Measurements from ENCODE around the gene MCCD1.

The MCCD1 gene

GRCh38 chr6:31541658-31542521, 13.1 kb downstream of the MCCD1 start, which contains the start of gene DDX39B:
Gene DDX39B (minus strand): TSS chr6:31542003. CDS start chr6:31540532, 1,471 bp downstream.
- TF ChIP-seq EZH2phosphoT487 (IDR thresholded peaks at IDR 0.05; ENCODE audit: borderline replicate concordance, low read length) (no peak), CTCF (IDR thresholded peaks at IDR 0.05; ENCODE audit: low read depth, low read length, poor library complexity, severe bottlenecking) (peak; percentile 16)
- Histone ChIP-seq H3K4me2 (ENCODE audit: low read length) (peak within 1 kb of the TSS; percentile 70), H3K9me3 (ENCODE audit: control insufficient read depth, insufficient read depth, low read length) (no peaks in the 10 kb centered on the region), H3K36me3 (ENCODE audit: control insufficient read depth, low read length) (peaks cover 61% of the 10 kb centered on the region), H3F3A (ENCODE audit: control insufficient read depth, insufficient read depth) (peaks cover 20% of the 10 kb centered on the region), H4K20me1 (ENCODE audit: control insufficient read depth, insufficient read depth, low read depth, low read length) (peaks cover 28% of the 10 kb centered on the region), H3K27me3 (ENCODE audit: control insufficient read depth, low read length) (no peaks in the 10 kb centered on the region), H3K9me2 (replicated peaks; ENCODE audit: control insufficient read depth, low read length) (no peaks in the 10 kb centered on the region), H3K79me2 (ENCODE audit: control insufficient read depth, low read length) (peaks cover 68% of the 10 kb centered on the region), H3K4me1 (ENCODE audit: control insufficient read depth, low read length) (peaks cover 54% of the 10 kb centered on the region), H3K4me3 (ENCODE audit: low read length) (peak within 1 kb of the TSS; percentile 98), H3K27ac (ENCODE audit: low read depth, low read length) (peak within 1 kb of the TSS; percentile 88)

- no peak overlapping the region for H3K27ac ChIP-seq (ENCODE audit: low read depth, low read length)
- peaks cover 25% of the 10 kb centered on the region for H3F3A ChIP-seq (ENCODE audit: control insufficient read depth, insufficient read depth)
- H4K20me1 ChIP-seq (ENCODE audit: control insufficient read depth, insufficient read depth, low read depth, low read length): peaks cover 24% of the 10 kb centered on the region
- H3K4me2 ChIP-seq (ENCODE audit: low read length): peak overlapping the region; percentile 70; the same call in 1 of the 2 replicates
- H3K9me2 ChIP-seq (replicated peaks; ENCODE audit: control insufficient read depth, low read length): no peaks in the 10 kb centered on the region
- H3K9me3 ChIP-seq (ENCODE audit: control insufficient read depth, insufficient read depth, low read length): no peaks in the 10 kb centered on the region
- peaks cover 61% of the 10 kb centered on the region for H3K79me2 ChIP-seq (ENCODE audit: control insufficient read depth, low read length)
- peaks cover 48% of the 10 kb centered on the region for H3K36me3 ChIP-seq (ENCODE audit: control insufficient read depth, low read length)
- peaks cover 62% of the 10 kb centered on the region for H3K4me1 ChIP-seq (ENCODE audit: control insufficient read depth, low read length)
- H3K4me3 ChIP-seq (ENCODE audit: low read length): peak overlapping the region; percentile 98; the same call in 1 of the 2 replicates
- H3K27me3 ChIP-seq (ENCODE audit: control insufficient read depth, low read length): no peaks in the 10 kb centered on the region
- TF ChIP-seq EZH2phosphoT487 (IDR thresholded peaks at IDR 0.05; ENCODE audit: borderline replicate concordance, low read length) (no peak), CTCF (IDR thresholded peaks at IDR 0.05; ENCODE audit: low read depth, low read length, poor library complexity, severe bottlenecking) (no peak)
These were observed 14.9 kb downstream of the MCCD1 start for GRCh38 chr6:31543639-31544038.

GRCh38 chr6:31544676-31545075, 15.9 kb downstream of the MCCD1 start:
- Histone ChIP-seq H3F3A (ENCODE audit: control insufficient read depth, insufficient read depth) (peaks cover 22% of the 10 kb centered on the region), H3K9me3 (ENCODE audit: control insufficient read depth, insufficient read depth, low read length) (no peaks in the 10 kb centered on the region), H3K27ac (ENCODE audit: low read depth, low read length) (no peak overlapping the region), H3K79me2 (ENCODE audit: control insufficient read depth, low read length) (peaks cover 50% of the 10 kb centered on the region), H3K36me3 (ENCODE audit: control insufficient read depth, low read length) (peaks cover 43% of the 10 kb centered on the region), H3K4me1 (ENCODE audit: control insufficient read depth, low read length) (peaks cover 62% of the 10 kb centered on the region), H4K20me1 (ENCODE audit: control insufficient read depth, insufficient read depth, low read depth, low read length) (peaks cover 13% of the 10 kb centered on the region; the same call in 1 of the 2 replicates), H3K4me3 (ENCODE audit: low read length) (no peak overlapping the region), H3K9me2 (replicated peaks; ENCODE audit: control insufficient read depth, low read length) (no peaks in the 10 kb centered on the region), H3K27me3 (ENCODE audit: control insufficient read depth, low read length) (no peaks in the 10 kb centered on the region), H3K4me2 (ENCODE audit: low read length) (peak overlapping the region; percentile 6; the same call in 1 of the 2 replicates)
- TF ChIP-seq EZH2phosphoT487 (IDR thresholded peaks at IDR 0.05; ENCODE audit: borderline replicate concordance, low read length) (no peak), CTCF (IDR thresholded peaks at IDR 0.05; ENCODE audit: low read depth, low read length, poor library complexity, severe bottlenecking) (no peak)

All from DOHH2 (cell line).